Naive thymus-derived CD4-positive, alpha-beta T cell (primary cell): Measurements from ENCODE around the gene MRPS12. TPM values are rescaled to one million over a fixed set of nuclear protein-coding genes. Genes with fewer than 3 reads are reported as not detected.
"Not testable (repeated sequence)": the region's sequence is repeated elsewhere in the genome, so short reads cannot be mapped to it uniquely, and the experiment has no call there.

ENCODE experiments used
- ATAC-seq: fragments of 150-1000 bp; cut with Tn5 transposase; 2 replicates; pipeline ENCODE4 v1.10.0; 2021; ENCODE audit warnings: mild to moderate bottlenecking, moderate library complexity
- CTCF ChIA-PET: fragments of 350-600 bp; sonication (Branson Sonifier 250); formaldehyde crosslinking; loops from one replicate; lab custom pipeline; 2021; ENCODE audit warnings: antibody characterized with exemption; lab: Charles Lee
- POLR2A ChIA-PET: fragments of 350-600 bp; sonication (Branson Sonifier 250); formaldehyde crosslinking; loops from one replicate; lab custom pipeline; 2021; ENCODE audit warnings: antibody characterized with exemption, inconsistent platforms; lab: Charles Lee
- DNase-seq, 9 donors: peaks; one replicate each; pipeline versions ENCODE4 v3.0.0 to v3.0.0-alpha.2; 2020 to 2022; ENCODE audit warnings: mixed read lengths in 1 of 9
- H3K27ac ChIP-seq: one replicate; pipeline ENCODE4 v1.7.0; 2013; ENCODE audit warnings: mild to moderate bottlenecking, low read depth, low read length, moderate library complexity
- H3K27me3 ChIP-seq, 2 donors: one replicate each; pipeline ENCODE4 v1.7.0; 2013; ENCODE audit warnings: low read length in 2 of 2, mild to moderate bottlenecking in 2 of 2, moderate library complexity in 2 of 2; ENCODE audit not compliant: control insufficient read depth in 2 of 2, insufficient read depth in 2 of 2
- H3K36me3 ChIP-seq, 3 experiments: 1 replicate in 2 of 3; 2 replicates in 1 of 3; pipeline ENCODE4 v1.7.0; 2013; ENCODE audit warnings: low read length in 3 of 3, mild to moderate bottlenecking in 3 of 3, moderate library complexity in 1 of 3; ENCODE audit not compliant: insufficient read depth in 3 of 3, control insufficient read depth in 2 of 3
- H3K4me1 ChIP-seq, 2 donors: one replicate each; pipeline ENCODE4 v1.7.0; 2013; ENCODE audit warnings: low read length in 2 of 2, mild to moderate bottlenecking in 2 of 2, moderate library complexity in 1 of 2; ENCODE audit not compliant: control insufficient read depth in 2 of 2, insufficient read depth in 2 of 2
- H3K4me3 ChIP-seq: 2 replicates; pipeline ENCODE4 v1.7.0; 2013; ENCODE audit warnings: mild to moderate bottlenecking, low read length
- H3K9me3 ChIP-seq, 3 experiments: 1 replicate in 2 of 3; 2 replicates in 1 of 3; pipeline ENCODE4 v1.7.0; 2013; ENCODE audit warnings: low read length in 3 of 3; ENCODE audit not compliant: control insufficient read depth in 2 of 3
- H3K27ac Mint-ChIP-seq, 9 donors: one replicate each; pipeline ENCODE4 v1.8.0; 2020 to 2022; ENCODE audit warnings: mixed read lengths in 9 of 9, mild to moderate bottlenecking in 8 of 9, moderate library complexity in 5 of 9, inconsistent platforms in 2 of 9
- H3K27me3 Mint-ChIP-seq, 5 donors: one replicate each; pipeline ENCODE4 v1.8.0; 2021 to 2022; ENCODE audit warnings: mixed read lengths in 5 of 5, mild to moderate bottlenecking in 1 of 5
- H3K36me3 Mint-ChIP-seq, 5 donors: one replicate each; pipeline ENCODE4 v1.8.0; 2020 to 2022; ENCODE audit warnings: mixed read lengths in 5 of 5, mild to moderate bottlenecking in 3 of 5, inconsistent platforms in 1 of 5
- H3K4me1 Mint-ChIP-seq, 7 donors: one replicate each; pipeline ENCODE4 v1.8.0; 2020 to 2022; ENCODE audit warnings: mixed read lengths in 7 of 7, mild to moderate bottlenecking in 3 of 7, inconsistent platforms in 1 of 7
- H3K4me3 Mint-ChIP-seq, 10 donors: one replicate each; pipeline ENCODE4 v1.8.0; 2020 to 2022; ENCODE audit warnings: mild to moderate bottlenecking in 10 of 10, mixed read lengths in 10 of 10, moderate library complexity in 6 of 10, inconsistent platforms in 2 of 10
- H3K9me3 Mint-ChIP-seq, 11 donors: one replicate each; pipeline ENCODE4 v1.8.0; 2020 to 2022; ENCODE audit warnings: mixed read lengths in 11 of 11, mild to moderate bottlenecking in 4 of 11, inconsistent platforms in 1 of 11, moderate library complexity in 1 of 11
- intact Hi-C, 2 donors: fragments of 100-400 bp; cut with micrococcal nuclease; formaldehyde crosslinking; loops; one replicate each; pipeline ENCODE4 v1.15.1; 2023
- polyA plus RNA-seq, 2 donors: library from polyadenylated mRNA; unstranded; fragments of 300-500 nt; fragmentation: Illumina TruSeq; gene quantifications; one replicate each; pipeline ENCODE4 v1.2.3, GENCODE V29; 2021
- total RNA-seq, 6 experiments: library from RNA in 5 of 6; stranded (reverse) in 5 of 6; gene quantifications; 1 replicate in 5 of 6; 2 replicates in 1 of 6; pipeline ENCODE4 v1.2.3 and lab custom pipeline; 2021 to 2026

Gene MRPS12
- total RNA-seq (10 to 100 TPM; 14.0 to 60.0 (median 22.5) TPM), polyA plus RNA-seq (10 to 100 TPM; 79.9 to 93.4 TPM), total RNA-seq (lab: John Stamatoyannopoulos, UW) (4.7 reads per million, percentile 23 among the genes with 10 or more reads in this experiment)

GRCh38 chr19:38930776-38931520, at the start of gene MRPS12:
Gene MRPS12 (plus strand): TSS chr19:38930944. CDS start chr19:38931295, 351 bp downstream.
- Histone ChIP-seq H3K4me1 (peaks cover 21 to 47% of the 10 kb centered on the region in 2 donors), H3K4me3 (peak within 1 kb of the TSS; percentile 94), H3K9me3 (no peaks in the 10 kb centered on the region), H3K36me3 (peaks cover 0 to 23% (median 0%) of the 10 kb centered on the region in 3 experiments), H3K27me3 (no peaks in the 10 kb centered on the region), H3K27ac (peak within 1 kb of the TSS; percentile 91)
- H3K27ac Mint-ChIP-seq, result peak within 1 kb of the TSS; percentile 94 to 100 (median 99)
- ChIA-PET CTCF (interaction anchor here (0.6 to 2.9 kb wide), 17 partner anchors 10 to 613 kb away, joined by 3 to 21 read pairs (median 5); partner anchors contain the start of genes EIF3K, FAM98C, NFKBIB and SIRT2), POLR2A (interaction anchor here (0.6 to 4.3 kb wide), 18 partner anchors 28 to 1024 kb away, joined by 3 to 21 read pairs (median 4); partner anchors contain the start of genes ACTN4, ECH1, EIF3K and FAM98C)
- H3K27me3 Mint-ChIP-seq, result peaks cover 0 to 2% (median 0%) of the 10 kb centered on the region in 5 donors
- peaks cover 0 to 14% (median 3%) of the 10 kb centered on the region in 11 donors for H3K9me3 Mint-ChIP-seq
- peak within 1 kb of the TSS; percentile 94 to 100 (median 98) for H3K4me3 Mint-ChIP-seq
- peaks cover 22 to 47% (median 39%) of the 10 kb centered on the region in 7 donors for H3K4me1 Mint-ChIP-seq
- intact Hi-C loops, result loop anchor here (1.0 to 10.0 kb wide), 21 partner anchors 21 to 1024 kb away; partner anchors contain the start of genes ACTN4 (in 2 of the 2), ECH1 (in 2 of the 2), EIF3K (in 2 of the 2) and FAM98C (in 2 of the 2)
- peak; percentile 96 for ATAC-seq
- peaks cover 0 to 30% (median 15%) of the 10 kb centered on the region in 5 donors for H3K36me3 Mint-ChIP-seq
- DNase-seq, result peak in 8 of 9 donors; percentile 90 to 99 (median 98)

GRCh38 chr19:38883286-38883685, 47.5 kb upstream of the MRPS12 start:
- CTCF ChIA-PET, result no interaction called here
- DNase-seq, result no peak
- peak overlapping the region in 5 of 9 donors; percentile 32 to 61 (median 45) for H3K27ac Mint-ChIP-seq

GRCh38 chr19:38884691-38885090, 46.1 kb upstream of the MRPS12 start:
- CTCF ChIA-PET, H3K4me3 ChIP-seq, H3K27me3 Mint-ChIP-seq, H3K4me3 Mint-ChIP-seq, ATAC-seq, H3K27me3 ChIP-seq, H3K9me3 Mint-ChIP-seq, H3K9me3 ChIP-seq, H3K27ac ChIP-seq, intact Hi-C loops, H3K27ac Mint-ChIP-seq, DNase-seq: not testable (repeated sequence)
- H3K36me3 ChIP-seq, result peaks cover 0 to 20% (median 0%) of the 10 kb centered on the region in 3 experiments
- peaks cover 3 to 14% of the 10 kb centered on the region in 2 donors for H3K4me1 ChIP-seq
- Mint-ChIP-seq H3K36me3 (peaks cover 0 to 12% (median 0%) of the 10 kb centered on the region in 5 donors), H3K4me1 (peaks cover 0 to 15% (median 4%) of the 10 kb centered on the region in 7 donors)
- POLR2A ChIA-PET, result interaction anchor here (0.7 to 1.2 kb wide), 2 partner anchors 53 to 478 kb away, joined by 3 to 4 read pairs; partner anchors contain the start of gene ECH1

More at GRCh38 chr19:38883286-38883685, 47.5 kb upstream of the MRPS12 start:
- no peak overlapping the region for H3K4me3 Mint-ChIP-seq
- H3K4me1 Mint-ChIP-seq, result peaks cover 7 to 24% (median 11%) of the 10 kb centered on the region in 7 donors
- Histone ChIP-seq H3K9me3 (no peaks in the 10 kb centered on the region), H3K4me3 (no peak overlapping the region), H3K4me1 (peaks cover 16 to 28% of the 10 kb centered on the region in 2 donors), H3K36me3 (peaks cover 0 to 6% (median 0%) of the 10 kb centered on the region in 3 experiments), H3K27me3 (no peaks in the 10 kb centered on the region), H3K27ac (no peak overlapping the region)
- H3K36me3 Mint-ChIP-seq, result peaks cover 0 to 5% (median 0%) of the 10 kb centered on the region in 5 donors
- H3K27me3 Mint-ChIP-seq, result no peaks in the 10 kb centered on the region
- peaks cover 0 to 2% (median 0%) of the 10 kb centered on the region in 11 donors for H3K9me3 Mint-ChIP-seq
- POLR2A ChIA-PET, result interaction anchor here (1.8 kb wide), 1 partner anchor 14 kb away, joined by 5 read pairs; no protein-coding TSS in a partner anchor
- no peak for ATAC-seq
- intact Hi-C loops, result no loop called here

DNA sequence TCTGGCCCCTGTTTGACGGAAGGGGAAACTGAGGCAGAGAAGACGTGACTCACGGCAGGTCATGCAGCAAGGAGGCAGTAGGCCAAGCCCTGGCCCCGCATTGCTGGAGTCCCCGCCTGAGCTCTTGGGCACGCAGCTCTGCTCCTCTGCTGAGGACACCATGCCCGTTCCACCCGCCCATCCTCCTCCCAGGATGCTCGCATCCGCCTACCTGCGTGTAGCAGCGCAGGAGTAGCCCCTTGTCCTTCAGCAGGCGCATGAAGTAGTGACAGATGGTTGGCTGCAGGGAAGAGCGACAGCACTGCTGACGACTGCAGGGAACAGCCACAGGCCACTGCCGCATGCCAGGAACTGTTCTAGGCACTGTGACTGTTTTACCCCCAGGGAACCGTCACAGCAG, 41.9 kb upstream of the MRPS12 start:
- H3K4me1 Mint-ChIP-seq, result peaks cover 0 to 5% (median 2%) of the 10 kb centered on the region in 7 donors
- H3K27me3 ChIP-seq, result no peaks in the 10 kb centered on the region
- ATAC-seq, result no peak
- H3K27ac ChIP-seq, result no peak overlapping the region
- no peak for DNase-seq
- POLR2A ChIA-PET, result interaction anchor here (2.2 kb wide), 2 partner anchors 10 to 40 kb away, joined by 7 to 13 read pairs; partner anchors contain the start of gene RINL
- H3K36me3 Mint-ChIP-seq, result peaks cover 0 to 20% (median 0%) of the 10 kb centered on the region in 5 donors
- no peak overlapping the region for H3K27ac Mint-ChIP-seq
- H3K27me3 Mint-ChIP-seq, result no peaks in the 10 kb centered on the region
- H3K36me3 ChIP-seq, result peaks cover 0 to 40% (median 0%) of the 10 kb centered on the region in 3 experiments
- intact Hi-C loops, result no loop called here
- H3K9me3 ChIP-seq, result no peaks in the 10 kb centered on the region
- peaks cover 0 to 3% of the 10 kb centered on the region in 2 donors for H3K4me1 ChIP-seq
- H3K4me3 Mint-ChIP-seq, result no peak overlapping the region
- no peaks in the 10 kb centered on the region for H3K9me3 Mint-ChIP-seq
- CTCF ChIA-PET, result interaction anchor here (2.2 kb wide), 1 partner anchor 486 kb away, joined by 14 read pairs; the partner anchor contains the start of gene FAM98C
- no peak overlapping the region for H3K4me3 ChIP-seq

DNA sequence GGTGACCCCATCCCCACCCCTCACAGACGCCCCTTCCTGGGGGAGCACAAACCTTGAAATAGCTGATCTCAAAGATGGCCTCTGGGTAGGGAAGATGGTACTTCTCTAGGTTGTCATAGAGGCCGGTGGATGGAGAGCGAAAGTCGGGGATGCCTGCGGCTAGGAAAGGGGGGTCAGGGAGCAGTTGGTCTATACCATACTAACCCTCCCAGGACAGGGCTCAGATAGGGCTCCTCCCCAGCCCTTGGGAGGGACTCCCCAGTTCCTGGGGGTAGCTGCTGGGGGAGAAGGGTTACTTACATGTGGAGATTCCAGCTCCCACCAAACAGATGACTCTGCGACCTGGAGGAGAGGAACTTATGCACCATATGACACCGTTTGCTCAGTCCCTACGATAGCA, 40.9 kb upstream of the MRPS12 start:
- POLR2A ChIA-PET, result no interaction called here
- no peak overlapping the region for H3K27ac ChIP-seq
- intact Hi-C loops, result no loop called here

DNA sequence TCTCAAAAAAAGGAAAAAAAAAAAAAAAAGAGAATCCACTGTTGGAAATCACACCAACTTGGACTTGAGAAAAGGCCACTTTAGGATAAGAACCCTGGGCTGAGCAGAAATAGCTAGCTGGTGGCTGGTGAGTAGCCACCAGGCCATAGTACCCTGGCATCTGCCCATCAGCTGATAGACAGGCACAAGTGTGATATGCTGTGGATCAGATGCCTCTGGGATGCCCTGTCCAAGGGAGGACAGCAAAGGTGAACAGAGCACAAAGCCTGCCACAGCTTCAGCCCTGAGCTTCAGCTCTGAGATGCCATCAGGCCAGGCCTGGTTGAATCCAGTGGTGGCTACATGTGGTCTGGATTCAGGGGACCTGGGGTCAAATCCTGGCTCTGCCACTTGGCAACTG, 40.1 kb upstream of the MRPS12 start:
- H3K36me3 Mint-ChIP-seq, result peaks cover 0 to 20% (median 0%) of the 10 kb centered on the region in 5 donors
- POLR2A ChIA-PET, result interaction anchor here (0.6 kb wide), 1 partner anchor 37 kb away, joined by 3 read pairs; no protein-coding TSS in a partner anchor
- DNase-seq (no peak), ATAC-seq (no peak)
- Histone ChIP-seq H3K27me3 (no peaks in the 10 kb centered on the region), H3K27ac (no peak overlapping the region), H3K9me3 (no peaks in the 10 kb centered on the region), H3K4me3 (no peak overlapping the region), H3K4me1 (peaks cover 0 to 3% of the 10 kb centered on the region in 2 donors), H3K36me3 (peaks cover 0 to 43% (median 0%) of the 10 kb centered on the region in 3 experiments)
- no peaks in the 10 kb centered on the region for H3K9me3 Mint-ChIP-seq
- no peak overlapping the region for H3K4me3 Mint-ChIP-seq
- intact Hi-C loops, result no loop called here
- peaks cover 0 to 15% (median 3%) of the 10 kb centered on the region in 7 donors for H3K4me1 Mint-ChIP-seq
- no peaks in the 10 kb centered on the region for H3K27me3 Mint-ChIP-seq
- CTCF ChIA-PET, result interaction anchor here (1.6 kb wide), 1 partner anchor 22 kb away, joined by 5 read pairs; no protein-coding TSS in a partner anchor
- H3K27ac Mint-ChIP-seq, result no peak overlapping the region

More for the DNA sequence above, 40.9 kb upstream of the MRPS12 start:
- Histone ChIP-seq H3K36me3 (peaks cover 0 to 43% (median 0%) of the 10 kb centered on the region in 3 experiments), H3K9me3 (no peaks in the 10 kb centered on the region), H3K4me3 (no peak overlapping the region), H3K27me3 (no peaks in the 10 kb centered on the region), H3K4me1 (peaks cover 0 to 3% of the 10 kb centered on the region in 2 donors)
- DNase-seq, result no peak
- ATAC-seq, result no peak
- H3K36me3 Mint-ChIP-seq, result peaks cover 0 to 20% (median 0%) of the 10 kb centered on the region in 5 donors
- CTCF ChIA-PET, result interaction anchor here (1.6 kb wide), 1 partner anchor 21 kb away, joined by 5 read pairs; no protein-coding TSS in a partner anchor
- no peak overlapping the region for H3K27ac Mint-ChIP-seq
- H3K4me3 Mint-ChIP-seq, result no peak overlapping the region
- no peaks in the 10 kb centered on the region for H3K9me3 Mint-ChIP-seq
- H3K27me3 Mint-ChIP-seq, result no peaks in the 10 kb centered on the region
- H3K4me1 Mint-ChIP-seq, result peaks cover 0 to 8% (median 2%) of the 10 kb centered on the region in 7 donors
